ENCODE measurements around the gene PRR15L.

- TF ChIP-seq, protein P1, sequence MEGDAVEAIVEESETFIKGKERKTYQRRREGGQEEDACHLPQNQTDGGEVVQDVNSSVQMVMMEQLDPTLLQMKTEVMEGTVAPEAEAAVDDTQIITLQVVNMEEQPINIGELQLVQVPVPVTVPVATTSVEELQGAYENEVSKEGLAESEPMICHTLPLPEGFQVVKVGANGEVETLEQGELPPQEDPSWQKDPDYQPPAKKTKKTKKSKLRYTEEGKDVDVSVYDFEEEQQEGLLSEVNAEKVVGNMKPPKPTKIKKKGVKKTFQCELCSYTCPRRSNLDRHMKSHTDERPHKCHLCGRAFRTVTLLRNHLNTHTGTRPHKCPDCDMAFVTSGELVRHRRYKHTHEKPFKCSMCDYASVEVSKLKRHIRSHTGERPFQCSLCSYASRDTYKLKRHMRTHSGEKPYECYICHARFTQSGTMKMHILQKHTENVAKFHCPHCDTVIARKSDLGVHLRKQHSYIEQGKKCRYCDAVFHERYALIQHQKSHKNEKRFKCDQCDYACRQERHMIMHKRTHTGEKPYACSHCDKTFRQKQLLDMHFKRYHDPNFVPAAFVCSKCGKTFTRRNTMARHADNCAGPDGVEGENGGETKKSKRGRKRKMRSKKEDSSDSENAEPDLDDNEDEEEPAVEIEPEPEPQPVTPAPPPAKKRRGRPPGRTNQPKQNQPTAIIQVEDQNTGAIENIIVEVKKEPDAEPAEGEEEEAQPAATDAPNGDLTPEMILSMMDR (conservative IDR thresholded peaks at IDR 0.05 in 1 of 2, IDR thresholded peaks at IDR 0.05 in 1 of 2; ENCODE audit: low read depth in 1 of 2, low read length in 2 of 2): no peak
- no peak for TF ChIP-seq EZH2 (IDR thresholded peaks at IDR 0.05; ENCODE audit: low read length, missing control alignments)
Observed at GRCh38 chr17:47959825-47960655, 2.4 kb upstream of the PRR15L start.
